Measurements from ENCODE around the gene TIE1.

Gene TIE1

GRCh38 chr1:43334453-43335205, 33.8 kb downstream of the TIE1 start:
- TF ChIP-seq FOXP2 (optimal IDR thresholded peaks at IDR 0.05; ENCODE audit: borderline replicate concordance, extremely low read depth, extremely low read length, insufficient read depth) (no peak), SIN3A (IDR thresholded peaks at IDR 0.05; ENCODE audit: borderline replicate concordance, insufficient read depth, low read length) (no peak), TAF1 (IDR thresholded peaks at IDR 0.05; ENCODE audit: borderline replicate concordance, insufficient read depth, low read length) (no peak), POLR2AphosphoS5 (IDR thresholded peaks at IDR 0.05; ENCODE audit: low read depth, low read length) (no peak), REST (IDR thresholded peaks at IDR 0.05; ENCODE audit: insufficient read depth in 1 of 2, low read depth in 2 of 2, low read length in 2 of 2) (no peak)

- no peak for TF ChIP-seq REST (IDR thresholded peaks at IDR 0.05; ENCODE audit: insufficient read depth in 1 of 2, low read depth in 2 of 2, low read length in 2 of 2)
- TF ChIP-seq SIN3A (IDR thresholded peaks at IDR 0.05; ENCODE audit: borderline replicate concordance, insufficient read depth, low read length) = no peak
- TF ChIP-seq TAF1 (IDR thresholded peaks at IDR 0.05; ENCODE audit: borderline replicate concordance, insufficient read depth, low read length) = no peak
- no peak for TF ChIP-seq POLR2AphosphoS5 (IDR thresholded peaks at IDR 0.05; ENCODE audit: low read depth, low read length)
- TF ChIP-seq FOXP2 (optimal IDR thresholded peaks at IDR 0.05; ENCODE audit: borderline replicate concordance, extremely low read depth, extremely low read length, insufficient read depth) = no peak
Measured at GRCh38 chr1:43337588-43337987, 36.8 kb downstream of the TIE1 start, which contains the start of gene MPL. TSS of gene MPL (plus strand) at chr1:43337818. CDS start at chr1:43337849, 31 bp downstream.

GRCh38 chr1:43338001-43338400, 37.2 kb downstream of the TIE1 start:
- TF ChIP-seq TAF1 (IDR thresholded peaks at IDR 0.05; ENCODE audit: borderline replicate concordance, insufficient read depth, low read length) (no peak), SIN3A (IDR thresholded peaks at IDR 0.05; ENCODE audit: borderline replicate concordance, insufficient read depth, low read length) (no peak), REST (IDR thresholded peaks at IDR 0.05; ENCODE audit: insufficient read depth in 1 of 2, low read depth in 2 of 2, low read length in 2 of 2) (no peak), FOXP2 (optimal IDR thresholded peaks at IDR 0.05; ENCODE audit: borderline replicate concordance, extremely low read depth, extremely low read length, insufficient read depth) (no peak), POLR2AphosphoS5 (IDR thresholded peaks at IDR 0.05; ENCODE audit: low read depth, low read length) (no peak)

- TF ChIP-seq TAF1 (IDR thresholded peaks at IDR 0.05; ENCODE audit: borderline replicate concordance, insufficient read depth, low read length) = no peak
- TF ChIP-seq SIN3A (IDR thresholded peaks at IDR 0.05; ENCODE audit: borderline replicate concordance, insufficient read depth, low read length) = no peak
- TF ChIP-seq FOXP2 (optimal IDR thresholded peaks at IDR 0.05; ENCODE audit: borderline replicate concordance, extremely low read depth, extremely low read length, insufficient read depth) = no peak
- no peak for TF ChIP-seq REST (IDR thresholded peaks at IDR 0.05; ENCODE audit: insufficient read depth in 1 of 2, low read depth in 2 of 2, low read length in 2 of 2)
- no peak for TF ChIP-seq POLR2AphosphoS5 (IDR thresholded peaks at IDR 0.05; ENCODE audit: low read depth, low read length)
Measured at GRCh38 chr1:43339584-43340232, 38.9 kb downstream of the TIE1 start.

All from PFSK-1 (cell line).